ENCODE measurements around the gene DENND5A. TPM values are rescaled to one million over a fixed set of nuclear protein-coding genes. Genes with fewer than 3 reads are reported as not detected.
A peak's percentile ranks its signal among the peaks of the same experiment; 100 is the strongest.
"Not testable (repeated sequence)": the region's sequence is repeated elsewhere in the genome, so short reads cannot be mapped to it uniquely, and the experiment has no call there.

Gene DENND5A
- total RNA-seq, 2 experiments from 2014 or later = 74.3 to 75.2 TPM

- not testable (repeated sequence) for DNase-seq
Observed at GRCh38 chr11:9098455-9098854, 166.7 kb downstream of the DENND5A start.

GRCh38 chr11:9097186-9097943 lies 167.8 kb downstream of the DENND5A start:
- H3K4me3 Mint-ChIP-seq; H3K27ac Mint-ChIP-seq; ATAC-seq (ENCODE audit: low read depth); H3K36me3 Mint-ChIP-seq; POLR2A ChIA-PET; H3K4me1 Mint-ChIP-seq; DNase-seq; H3K9me3 Mint-ChIP-seq: not testable (repeated sequence)
- peaks cover 26% of the 10 kb centered on the region for H3K27me3 Mint-ChIP-seq

More at GRCh38 chr11:9098455-9098854, 166.7 kb downstream of the DENND5A start:
- H3K27me3 Mint-ChIP-seq = peaks cover 15% of the 10 kb centered on the region
- H3K27ac Mint-ChIP-seq; H3K4me3 Mint-ChIP-seq; H3K4me1 Mint-ChIP-seq; H3K36me3 Mint-ChIP-seq; POLR2A ChIA-PET; H3K9me3 Mint-ChIP-seq; ATAC-seq (ENCODE audit: low read depth): not testable (repeated sequence)

GRCh38 chr11:9096427-9096826 lies 168.7 kb downstream of the DENND5A start:
- ATAC-seq (ENCODE audit: low read depth) (no peak), DNase-seq (no peak)
- no peaks in the 10 kb centered on the region for H3K4me1 Mint-ChIP-seq
- POLR2A ChIA-PET = no interaction called here
- H3K4me3 Mint-ChIP-seq = no peak overlapping the region
- no peak overlapping the region for H3K27ac Mint-ChIP-seq
- peaks cover 26% of the 10 kb centered on the region for H3K27me3 Mint-ChIP-seq
- no peaks in the 10 kb centered on the region for H3K9me3 Mint-ChIP-seq
- no peaks in the 10 kb centered on the region for H3K36me3 Mint-ChIP-seq

GRCh38 chr11:9095421-9095820 lies 169.7 kb downstream of the DENND5A start:
- no peak overlapping the region for H3K27ac Mint-ChIP-seq
- DNase-seq (no peak), ATAC-seq (ENCODE audit: low read depth) (no peak)
- H3K9me3 Mint-ChIP-seq = no peaks in the 10 kb centered on the region
- no peak overlapping the region for H3K4me3 Mint-ChIP-seq
- H3K27me3 Mint-ChIP-seq = peaks cover 30% of the 10 kb centered on the region
- POLR2A ChIA-PET = no interaction called here
- no peaks in the 10 kb centered on the region for H3K36me3 Mint-ChIP-seq
- H3K4me1 Mint-ChIP-seq = no peaks in the 10 kb centered on the region

GRCh38 chr11:9094420-9094819 lies 170.7 kb downstream of the DENND5A start:
- Mint-ChIP-seq H3K36me3 (no peaks in the 10 kb centered on the region), H3K4me1 (no peaks in the 10 kb centered on the region), H3K4me3 (no peak overlapping the region), H3K9me3 (no peaks in the 10 kb centered on the region), H3K27me3 (peaks cover 38% of the 10 kb centered on the region), H3K27ac (no peak overlapping the region)
- ATAC-seq (ENCODE audit: low read depth) (no peak), DNase-seq (no peak)
- POLR2A ChIA-PET = no interaction called here

- DNase-seq (no peak), ATAC-seq (ENCODE audit: low read depth) (no peak)
- peaks cover 51% of the 10 kb centered on the region for H3K27me3 Mint-ChIP-seq
- no peak overlapping the region for H3K27ac Mint-ChIP-seq
- H3K4me1 Mint-ChIP-seq = no peaks in the 10 kb centered on the region
- POLR2A ChIA-PET = no interaction called here
- no peaks in the 10 kb centered on the region for H3K9me3 Mint-ChIP-seq
- no peak overlapping the region for H3K4me3 Mint-ChIP-seq
- H3K36me3 Mint-ChIP-seq = no peaks in the 10 kb centered on the region
Observed at GRCh38 chr11:9092853-9093778, 172.0 kb downstream of the DENND5A start.

GRCh38 chr11:9092072-9092471 lies 173.1 kb downstream of the DENND5A start:
- peaks cover 52% of the 10 kb centered on the region for H3K27me3 Mint-ChIP-seq
- DNase-seq = no peak
- peak overlapping the region; percentile 34 for H3K4me3 Mint-ChIP-seq
- H3K36me3 Mint-ChIP-seq = no peaks in the 10 kb centered on the region
- POLR2A ChIA-PET = no interaction called here
- H3K9me3 Mint-ChIP-seq = no peaks in the 10 kb centered on the region
- ATAC-seq (ENCODE audit: low read depth) = no peak
- no peak overlapping the region for H3K27ac Mint-ChIP-seq
- no peaks in the 10 kb centered on the region for H3K4me1 Mint-ChIP-seq

GRCh38 chr11:9091044-9091922 lies 173.9 kb downstream of the DENND5A start, which contains the start of gene SCUBE2:
Gene SCUBE2, minus strand, starts transcription at chr11:9091599. Its CDS starts 71 bp downstream, at chr11:9091528.
- POLR2A ChIA-PET = no interaction called here

GRCh38 chr11:9090488-9091043 lies 174.6 kb downstream of the DENND5A start:
- ATAC-seq (ENCODE audit: low read depth) = no peak
- no peaks in the 10 kb centered on the region for H3K9me3 Mint-ChIP-seq
- POLR2A ChIA-PET = no interaction called here
- H3K4me3 Mint-ChIP-seq = peak overlapping the region; percentile 38
- H3K27ac Mint-ChIP-seq = no peak overlapping the region
- no peaks in the 10 kb centered on the region for H3K4me1 Mint-ChIP-seq
- H3K36me3 Mint-ChIP-seq = no peaks in the 10 kb centered on the region
- peaks cover 57% of the 10 kb centered on the region for H3K27me3 Mint-ChIP-seq
- DNase-seq = no peak

More at GRCh38 chr11:9091044-9091922, 173.9 kb downstream of the DENND5A start, which contains the start of gene SCUBE2:
- DNase-seq (peak; percentile 36), ATAC-seq (ENCODE audit: low read depth) (peak; percentile 45)
- no peaks in the 10 kb centered on the region for H3K4me1 Mint-ChIP-seq
- peak within 1 kb of the TSS; percentile 38 for H3K4me3 Mint-ChIP-seq
- no peak within 1 kb of the TSS for H3K27ac Mint-ChIP-seq
- peaks cover 56% of the 10 kb centered on the region for H3K27me3 Mint-ChIP-seq
- H3K9me3 Mint-ChIP-seq = no peaks in the 10 kb centered on the region
- no peaks in the 10 kb centered on the region for H3K36me3 Mint-ChIP-seq

- DNase-seq (no peak), ATAC-seq (ENCODE audit: low read depth) (no peak)
- H3K36me3 Mint-ChIP-seq = no peaks in the 10 kb centered on the region
- H3K9me3 Mint-ChIP-seq = no peaks in the 10 kb centered on the region
- peaks cover 57% of the 10 kb centered on the region for H3K27me3 Mint-ChIP-seq
- no peak overlapping the region for H3K27ac Mint-ChIP-seq
- no peaks in the 10 kb centered on the region for H3K4me1 Mint-ChIP-seq
- POLR2A ChIA-PET = no interaction called here
- H3K4me3 Mint-ChIP-seq = no peak overlapping the region
Observed at GRCh38 chr11:9089636-9090035, 175.5 kb downstream of the DENND5A start.

- DNase-seq (no peak), ATAC-seq (ENCODE audit: low read depth) (no peak)
- Mint-ChIP-seq H3K9me3 (no peaks in the 10 kb centered on the region), H3K4me1 (no peaks in the 10 kb centered on the region), H3K27ac (no peak overlapping the region), H3K27me3 (peaks cover 55% of the 10 kb centered on the region), H3K36me3 (no peaks in the 10 kb centered on the region), H3K4me3 (no peak overlapping the region)
- POLR2A ChIA-PET = interaction anchor here (0.9 kb wide), 1 partner anchor 125 kb away, joined by 3 read pairs; the partner anchor contains the start of gene TMEM9B
Observed at GRCh38 chr11:9089061-9089460, 176.1 kb downstream of the DENND5A start.
